ENCODE measurements around the gene NFKBIE.

NFKBIE gene

DNA sequence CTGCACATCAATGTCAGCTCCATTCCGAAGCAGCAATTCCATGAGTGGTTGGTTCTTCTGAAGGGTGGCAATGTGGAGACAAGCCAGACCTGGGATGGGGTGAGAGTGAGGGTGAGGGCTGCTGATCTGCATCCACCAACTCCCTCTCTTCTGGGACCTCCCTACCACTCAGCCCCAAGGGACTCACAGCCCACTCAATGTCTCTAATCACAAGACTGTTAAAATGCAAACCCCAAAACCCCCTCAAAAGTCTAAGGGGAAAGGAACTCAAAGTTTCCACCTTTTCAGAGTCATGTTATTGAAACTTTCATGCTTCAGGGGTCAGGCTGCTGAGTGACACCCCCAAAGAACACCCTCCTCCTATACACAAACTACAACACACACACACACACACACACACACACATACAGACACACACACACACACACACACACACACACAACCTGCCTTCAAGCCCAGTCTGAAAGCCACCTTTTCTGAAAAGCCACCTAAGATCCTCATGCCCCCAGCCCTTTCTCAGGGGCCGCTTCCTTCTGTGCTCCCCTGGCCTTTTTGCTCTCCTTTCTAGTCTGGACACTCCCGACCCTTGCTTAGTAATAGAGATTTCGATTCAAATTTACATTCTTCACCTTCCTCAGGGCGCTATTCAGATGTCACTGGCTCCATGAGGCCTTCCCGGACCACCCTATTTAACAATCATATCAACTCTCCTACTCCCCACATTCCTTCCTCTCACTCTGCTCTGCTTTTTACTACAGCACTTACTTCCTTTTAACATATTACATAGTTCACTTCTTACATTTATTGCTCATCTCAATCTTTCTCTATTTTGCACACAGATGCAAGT is 4.7 kb downstream of the NFKBIE start:
- DNase-seq, result no peak

DNA sequence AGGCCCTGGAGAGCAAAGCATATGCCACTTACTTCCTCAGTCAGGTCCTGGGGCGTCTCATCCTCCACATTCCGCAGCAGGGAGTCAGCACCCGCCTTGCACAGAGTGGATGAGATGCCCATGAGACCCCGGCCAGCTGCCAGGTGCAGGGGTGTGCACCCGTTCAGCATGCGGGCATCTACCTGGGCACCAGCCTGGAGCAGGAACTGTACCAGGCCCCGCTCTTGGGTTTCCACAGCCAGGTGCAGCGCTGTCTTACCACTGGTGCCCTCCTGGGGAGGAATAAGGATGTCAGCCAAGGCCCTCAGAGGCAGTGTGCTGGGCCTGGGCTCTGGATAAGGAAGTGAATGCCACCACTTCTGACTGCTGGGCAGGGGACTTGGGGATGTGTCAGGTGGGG is 5.3 kb downstream of the NFKBIE start:
- no peak for DNase-seq

DNA sequence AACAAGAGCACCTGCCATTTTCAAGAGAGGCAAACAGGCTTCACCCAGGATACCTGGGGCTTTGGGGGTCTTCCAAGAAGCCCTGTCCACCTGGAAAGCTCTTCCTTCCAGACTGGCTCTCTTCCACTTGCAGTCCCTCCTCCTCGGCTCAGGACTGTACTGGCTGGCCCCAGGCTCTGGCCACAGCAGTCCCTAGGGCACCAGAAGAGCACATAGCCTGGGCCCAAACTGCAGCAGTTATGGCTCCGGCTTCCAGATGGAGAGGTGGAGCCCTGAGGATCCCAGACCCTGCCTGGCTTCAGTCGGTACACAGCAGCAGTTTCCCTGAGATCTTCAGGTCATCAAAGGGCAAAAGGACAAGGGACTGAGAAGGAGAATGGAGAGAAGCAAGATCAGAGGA is 6.4 kb downstream of the NFKBIE start:
- no peak for DNase-seq

- DNase-seq, result no peak
Measured at GRCh38 chr6:44258325-44258863, 7.0 kb downstream of the NFKBIE start.

GRCh38 chr6:44257753-44258324 is 7.5 kb downstream of the NFKBIE start:
- peak in 1 of 58 donors; percentile 67 for DNase-seq

DNA sequence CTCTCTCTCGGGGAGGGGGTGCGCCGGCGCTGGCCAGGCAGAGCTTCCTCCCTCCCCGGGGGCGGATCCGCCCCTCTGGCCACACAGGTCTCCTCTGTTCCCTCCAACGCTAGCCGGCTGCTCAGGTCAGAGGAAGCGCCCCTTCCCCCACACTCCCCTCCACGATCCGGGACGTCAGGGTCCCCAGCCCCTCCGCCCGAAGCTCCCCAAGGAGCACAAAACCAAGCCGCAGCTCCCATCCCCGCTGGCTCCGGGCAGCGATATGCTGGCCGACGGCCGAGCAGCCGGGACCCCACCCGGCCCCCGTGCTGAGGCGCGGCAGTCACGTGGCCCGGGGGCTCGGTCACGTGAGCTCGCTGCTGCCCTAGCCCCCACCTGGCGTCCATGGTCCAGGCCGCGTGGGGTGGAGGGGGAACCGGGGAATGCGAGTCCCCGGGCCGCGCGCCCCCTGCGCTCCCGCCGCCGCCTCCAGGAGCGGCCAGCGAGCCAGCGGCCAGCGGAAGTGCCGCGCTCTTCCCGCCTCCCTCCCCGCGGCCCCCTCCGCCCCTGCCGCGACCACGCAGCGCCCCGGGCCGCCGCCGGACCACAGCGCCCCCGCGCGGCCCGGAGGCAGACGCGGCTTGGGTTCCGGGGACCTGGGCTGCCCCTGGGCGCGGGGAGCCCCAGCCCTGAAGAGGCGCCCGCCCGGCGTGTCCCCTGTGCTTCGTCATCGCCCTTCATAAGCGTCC is 8.2 kb downstream of the NFKBIE start, which contains the start of gene SLC35B2:
Gene SLC35B2 (minus strand): TSS at position 504 of the 728 bp plus-strand sequence. CDS start 118 bp downstream, at position 386.
- DNase-seq, result peak in 57 of 58 donors; percentile 18 to 94 (median 87)

DNA sequence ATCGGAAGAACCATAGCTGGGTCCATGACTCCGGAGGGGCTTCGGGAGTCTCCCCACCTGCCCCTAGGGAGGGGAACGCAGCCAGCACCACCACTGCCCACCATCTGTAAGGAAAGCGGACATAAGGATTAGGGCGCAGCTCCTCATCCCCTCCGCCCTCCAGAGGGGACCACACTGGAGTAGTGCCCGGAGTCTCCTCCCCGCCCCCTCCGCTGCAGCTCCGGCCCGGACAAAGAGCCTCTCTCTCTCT is 8.7 kb downstream of the NFKBIE start:
- DNase-seq, result peak in 1 of 58 donors; percentile 90

DNA sequence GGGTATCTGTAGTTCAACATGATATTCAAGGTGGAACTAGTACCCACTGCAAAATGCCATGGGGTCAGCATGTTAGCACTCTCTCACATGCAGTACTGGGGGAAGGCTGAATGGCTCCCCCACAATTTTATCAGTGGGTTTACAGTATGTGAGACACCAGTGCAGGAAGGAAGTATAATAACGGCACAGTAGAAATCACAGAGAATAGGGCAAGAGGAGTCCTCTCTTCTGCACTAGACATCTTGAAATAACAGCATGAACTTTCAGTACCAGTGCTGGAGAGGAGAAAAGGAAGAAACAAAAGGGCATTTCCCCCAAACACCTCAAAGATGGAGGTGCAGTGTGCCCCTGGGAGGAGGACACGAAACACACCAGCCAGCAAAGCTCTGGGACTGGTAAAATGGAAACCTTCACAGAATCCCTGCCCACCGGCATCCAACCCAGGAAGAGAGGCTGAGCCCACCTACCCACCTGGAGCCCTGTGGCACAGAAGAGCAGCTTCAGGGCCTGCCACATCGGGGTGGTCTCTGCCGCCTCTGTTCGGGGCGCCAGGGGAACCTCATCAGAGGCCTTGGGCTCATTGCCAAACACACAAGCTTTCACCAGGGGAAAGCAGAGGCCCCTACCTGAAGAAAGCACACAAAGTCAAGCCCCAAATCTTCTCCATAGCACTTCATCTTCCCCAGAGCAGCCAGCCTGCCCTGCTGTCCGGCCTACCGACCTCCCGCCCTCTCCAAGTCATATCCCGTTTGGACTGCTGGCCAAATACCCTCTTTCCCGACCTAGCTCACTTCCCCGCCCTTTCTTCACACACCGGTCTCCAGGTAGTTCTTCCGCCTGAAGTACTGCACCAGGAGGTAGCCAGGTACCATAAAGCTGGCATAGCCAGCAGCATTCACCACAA is 9.2 kb downstream of the NFKBIE start:
- DNase-seq, result peak in 1 of 58 donors; percentile 61

DNA sequence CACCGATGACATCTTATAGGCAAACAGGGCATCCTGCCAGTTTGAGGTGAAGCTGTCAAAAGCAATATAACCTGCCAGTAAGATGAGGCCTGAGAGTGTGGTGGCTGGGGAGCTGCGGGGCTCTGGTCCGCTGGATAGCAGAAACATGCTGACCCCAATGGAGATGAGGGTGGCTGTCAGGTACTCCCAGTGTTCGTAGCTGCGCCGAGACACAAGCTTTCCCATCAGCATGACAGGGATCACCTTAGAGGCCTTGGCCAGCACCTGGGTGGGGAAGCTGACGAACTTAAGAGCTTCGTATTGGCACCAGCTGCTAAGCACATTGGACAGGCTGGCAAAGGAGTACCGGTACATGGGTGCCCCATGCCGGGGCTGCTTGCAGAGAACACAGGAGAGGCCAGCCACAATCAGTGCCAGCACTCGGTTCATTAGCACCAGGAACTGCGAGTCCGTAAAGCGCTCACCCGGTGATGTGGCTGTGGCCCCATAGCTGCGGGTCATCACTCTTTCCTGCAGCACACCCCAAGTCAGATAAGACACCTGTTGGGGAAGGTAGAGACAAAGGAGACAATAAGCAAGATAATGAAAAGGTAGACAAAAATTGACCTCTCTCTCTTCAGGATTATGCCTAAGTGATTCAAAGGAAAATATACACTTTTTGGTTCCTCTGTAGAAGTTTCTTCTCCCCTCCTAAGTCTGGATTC is 10.1 kb downstream of the NFKBIE start:
- peak in 2 of 58 donors; percentile 34 to 54 for DNase-seq

- peak in 1 of 58 donors; percentile 58 for DNase-seq
Measured at GRCh38 chr6:44254191-44255104, 10.9 kb downstream of the NFKBIE start.

GRCh38 chr6:44253307-44254101 is 11.8 kb downstream of the NFKBIE start:
- peak in 2 of 58 donors; percentile 16 to 26 for DNase-seq

- DNase-seq, result no peak
Measured at GRCh38 chr6:44251576-44252524, 13.5 kb downstream of the NFKBIE start.

DNA sequence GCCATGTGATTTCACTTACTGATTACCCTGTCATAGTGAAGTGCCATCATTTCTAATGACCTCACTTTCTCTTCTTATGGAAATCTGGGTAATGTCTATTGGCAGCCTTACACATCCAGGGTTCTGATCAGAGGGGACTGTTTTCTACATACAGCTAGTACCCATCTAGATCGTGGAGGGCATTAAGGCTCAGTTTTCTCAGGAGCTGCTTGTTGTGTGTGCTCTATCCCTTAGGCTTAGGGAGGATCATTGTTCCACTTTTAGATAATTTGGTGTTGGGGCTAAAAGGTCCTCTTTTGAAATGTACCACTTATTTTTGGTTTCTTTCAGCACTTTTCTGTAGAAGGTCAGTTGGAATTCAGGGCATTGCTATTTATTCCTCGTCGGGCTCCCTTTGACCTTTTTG is 14.6 kb downstream of the NFKBIE start:
- no peak for DNase-seq

GRCh38 chr6:44250067-44250717 is 15.2 kb downstream of the NFKBIE start:
- DNase-seq, result no peak

GRCh38 chr6:44249082-44249748 is 16.1 kb downstream of the NFKBIE start:
- DNase-seq, result no peak

DNA sequence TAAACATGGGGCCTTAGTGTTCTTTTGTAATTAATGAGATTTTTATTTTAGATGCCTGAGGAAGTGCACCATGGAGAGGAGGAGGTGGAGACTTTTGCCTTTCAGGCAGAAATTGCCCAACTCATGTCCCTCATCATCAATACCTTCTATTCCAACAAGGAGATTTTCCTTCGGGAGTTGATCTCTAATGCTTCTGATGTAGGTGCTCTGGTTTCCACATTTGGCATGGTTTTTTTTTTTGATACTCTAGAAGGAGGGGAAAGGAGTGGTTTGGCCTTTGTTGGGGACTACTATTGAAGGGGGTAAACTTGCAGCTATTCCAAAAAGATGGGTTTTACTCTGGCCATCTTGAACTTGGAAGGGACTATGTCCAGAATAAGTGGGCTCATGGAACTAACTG is 16.8 kb downstream of the NFKBIE start:
- no peak for DNase-seq

Measured in anterior cingulate cortex (tissue), 58 donors.